ENCODE measurements around the gene NF1. TPM values are rescaled to one million over a fixed set of nuclear protein-coding genes. Genes with fewer than 3 reads are reported as not detected.

Gene NF1
- total RNA-seq, 4 donors from 2014 or later = 15.6 to 48.4 (median 26.9) TPM

- WGBS, 2 donors = 65 to 69% methylated on average over 2 of the region's 2 CpGs
- H3K36me3 ChIP-seq = peaks cover 0 to 46% (median 0%) of the 10 kb centered on the region in 3 donors
- no peaks in the 10 kb centered on the region for H3K4me1 ChIP-seq
- H3K9me3 ChIP-seq = no peaks in the 10 kb centered on the region
- TF ChIP-seq POLR2A (IDR thresholded peaks at IDR 0.05) (no peak), CTCF (IDR thresholded peaks at IDR 0.05) (no peak)
- intact Hi-C loops (cut with DNase I) = no loop called here
- no peak overlapping the region for H3K4me3 ChIP-seq
- H3K27me3 ChIP-seq = no peaks in the 10 kb centered on the region
- H3K27ac ChIP-seq = no peak overlapping the region
- no peak for DNase-seq
Measured at GRCh38 chr17:31225831-31226230, 131.1 kb downstream of the NF1 start.

- H3K4me3 ChIP-seq = no peak overlapping the region
- no peaks in the 10 kb centered on the region for H3K27me3 ChIP-seq
- WGBS, 2 donors = 78 to 88% methylated on average over 4 to 5 of the region's 5 CpGs
- no peaks in the 10 kb centered on the region for H3K9me3 ChIP-seq
- TF ChIP-seq POLR2A (IDR thresholded peaks at IDR 0.05) (no peak), CTCF (IDR thresholded peaks at IDR 0.05) (no peak)
- H3K27ac ChIP-seq = no peak overlapping the region
- peaks cover 0 to 52% (median 0%) of the 10 kb centered on the region in 3 donors for H3K36me3 ChIP-seq
- no peak for DNase-seq
- intact Hi-C loops (cut with DNase I) = no loop called here
- H3K4me1 ChIP-seq = no peaks in the 10 kb centered on the region
Measured at GRCh38 chr17:31226373-31226772, 131.6 kb downstream of the NF1 start.

- intact Hi-C loops (cut with DNase I) = no loop called here
- Histone ChIP-seq H3K36me3 (peaks cover 0 to 58% (median 0%) of the 10 kb centered on the region in 3 donors), H3K4me3 (no peak overlapping the region), H3K27me3 (no peaks in the 10 kb centered on the region), H3K9me3 (no peaks in the 10 kb centered on the region), H3K4me1 (no peaks in the 10 kb centered on the region), H3K27ac (no peak overlapping the region)
- whole genome bisulfite sequencing, 2 donors = 95 to 97% methylated on average over 3 of the region's 3 CpGs
- no peak for DNase-seq
- TF ChIP-seq POLR2A (IDR thresholded peaks at IDR 0.05) (no peak), CTCF (IDR thresholded peaks at IDR 0.05) (no peak)
Measured at GRCh38 chr17:31226950-31227349, 132.2 kb downstream of the NF1 start.

- TF ChIP-seq CTCF (IDR thresholded peaks at IDR 0.05) (no peak), POLR2A (IDR thresholded peaks at IDR 0.05) (no peak)
- H3K36me3 ChIP-seq = peaks cover 0 to 92% (median 11%) of the 10 kb centered on the region in 3 donors
- intact Hi-C loops (cut with DNase I) = no loop called here
Measured at GRCh38 chr17:31231852-31232251, 137.1 kb downstream of the NF1 start.

GRCh38 chr17:31235110-31235509, 140.3 kb downstream of the NF1 start:
- Histone ChIP-seq H3K9me3 (no peaks in the 10 kb centered on the region), H3K27me3 (no peaks in the 10 kb centered on the region), H3K36me3 (peaks cover 0 to 85% (median 11%) of the 10 kb centered on the region in 3 donors), H3K27ac (no peak overlapping the region), H3K4me3 (no peak overlapping the region), H3K4me1 (no peaks in the 10 kb centered on the region)
- intact Hi-C loops (cut with DNase I) = no loop called here
- WGBS, 2 donors = 79 to 85% methylated on average over 4 of the region's 4 CpGs
- no peak for DNase-seq
- no peak for TF ChIP-seq POLR2A (IDR thresholded peaks at IDR 0.05)
- no peak for TF ChIP-seq CTCF (IDR thresholded peaks at IDR 0.05)

More at GRCh38 chr17:31231852-31232251, 137.1 kb downstream of the NF1 start:
- no peak overlapping the region for H3K27ac ChIP-seq
- no peaks in the 10 kb centered on the region for H3K27me3 ChIP-seq
- H3K4me3 ChIP-seq = no peak overlapping the region
- no peak for DNase-seq
- H3K9me3 ChIP-seq = no peaks in the 10 kb centered on the region
- no peaks in the 10 kb centered on the region for H3K4me1 ChIP-seq
